Measurements from ENCODE around the gene SLC4A1.

The SLC4A1 gene

GRCh38 chr17:44283344-44284023, 15.5 kb upstream of the SLC4A1 start:
- no peak for DNase-seq

DNA sequence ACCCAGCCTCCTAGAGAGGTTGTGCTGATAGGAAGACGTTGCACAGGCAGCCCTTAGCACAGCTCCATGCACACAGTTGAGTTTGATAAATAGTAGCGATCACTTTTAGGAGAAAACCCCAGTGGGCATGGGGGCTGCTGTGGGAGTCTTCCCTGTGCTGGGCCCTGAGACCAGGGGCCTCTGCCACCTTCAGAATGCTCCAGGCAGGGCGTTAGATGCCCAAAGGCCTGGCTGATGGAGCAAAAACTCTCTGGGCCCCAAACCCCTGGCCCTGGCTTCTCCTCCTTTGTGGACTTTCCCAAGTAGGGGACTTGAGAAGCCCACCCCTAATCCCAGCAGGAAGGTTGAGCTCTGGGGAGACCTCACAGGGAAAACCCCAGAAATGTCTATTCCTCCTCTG, 14.3 kb upstream of the SLC4A1 start:
- DNase-seq, result no peak

- DNase-seq, result no peak
Observed at GRCh38 chr17:44281570-44281969, 13.6 kb upstream of the SLC4A1 start.

- no peak for DNase-seq
Observed at GRCh38 chr17:44280392-44280937, 12.5 kb upstream of the SLC4A1 start.

DNA sequence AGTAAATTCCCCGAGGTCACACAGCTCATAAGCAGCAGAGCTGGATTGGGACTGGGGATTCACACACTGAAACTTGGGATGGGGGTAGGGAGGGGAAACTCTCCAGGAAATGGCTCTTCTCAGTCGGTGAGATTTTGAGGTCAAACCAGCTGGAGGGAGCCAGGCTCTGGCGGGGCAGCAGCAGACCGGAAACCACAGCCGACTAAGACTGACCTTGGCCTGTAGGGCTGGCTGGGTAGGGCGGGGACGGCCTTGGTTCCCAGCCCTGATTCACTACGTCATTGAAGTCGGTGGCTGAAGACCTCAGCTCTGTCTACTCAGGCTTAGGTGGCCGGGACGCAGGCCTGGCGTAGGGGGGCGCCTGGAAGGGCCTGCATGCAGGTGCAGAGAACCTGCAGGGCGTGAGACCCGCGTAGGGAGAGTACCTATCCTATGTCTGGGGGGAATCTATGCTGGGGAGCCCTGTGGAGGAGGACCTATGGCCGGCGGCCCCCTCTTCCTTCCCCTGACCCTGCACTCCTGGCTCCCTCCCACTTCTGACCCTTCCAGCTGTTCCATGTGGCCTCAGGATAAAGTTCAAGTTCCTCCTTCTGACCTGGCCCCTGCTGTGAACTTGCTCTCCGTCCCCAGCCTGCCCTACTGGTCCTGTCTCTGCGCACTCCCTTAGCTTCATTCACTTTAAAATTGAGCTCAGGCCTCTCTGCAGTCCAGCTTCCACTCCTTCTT, 11.9 kb upstream of the SLC4A1 start:
- DNase-seq, result peak; percentile 42

- no peak for DNase-seq
Observed at GRCh38 chr17:44279346-44279665, 11.4 kb upstream of the SLC4A1 start.

- DNase-seq, result no peak
Observed at GRCh38 chr17:44277976-44278375, 10.0 kb upstream of the SLC4A1 start.

- DNase-seq, result no peak
Observed at GRCh38 chr17:44273607-44274006, 5.7 kb upstream of the SLC4A1 start.

GRCh38 chr17:44272954-44273353, 5.0 kb upstream of the SLC4A1 start:
- DNase-seq, result no peak

GRCh38 chr17:44272321-44272951, 4.5 kb upstream of the SLC4A1 start:
- no peak for DNase-seq

DNA sequence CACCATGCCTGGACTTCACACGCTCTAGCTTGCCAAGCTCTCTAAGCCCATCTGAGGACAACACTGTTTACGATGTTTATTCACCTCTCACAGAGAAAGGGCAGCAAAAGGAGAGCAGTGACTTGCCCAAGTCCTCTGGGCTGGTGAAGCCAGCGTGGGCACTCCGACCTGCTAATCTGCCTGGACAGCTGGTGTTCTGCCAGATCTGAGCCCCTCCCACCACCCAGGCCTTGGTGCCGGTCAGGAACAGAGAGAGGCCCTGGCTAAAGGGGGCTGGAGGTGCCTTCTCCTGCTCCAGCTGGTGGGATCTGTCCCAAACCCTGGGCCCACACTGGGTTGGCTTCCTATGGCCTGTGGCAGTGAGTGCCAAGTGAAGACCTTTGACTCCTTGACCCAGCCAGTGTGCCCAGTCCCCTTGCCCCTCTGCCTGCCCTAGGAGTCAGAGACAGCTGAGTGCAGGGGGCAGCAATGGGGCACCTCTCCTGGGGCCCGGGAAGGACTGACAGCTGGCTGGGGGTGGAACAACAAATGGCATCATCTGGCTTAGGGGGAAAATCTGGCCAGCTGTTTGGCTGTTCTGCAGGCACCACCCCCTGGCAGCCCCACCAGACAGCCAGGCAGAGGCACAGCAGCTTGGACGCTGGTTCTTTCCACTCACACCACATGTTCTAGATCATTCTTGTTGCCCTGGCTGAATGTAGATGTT, 1.8 kb upstream of the SLC4A1 start:
- no peak for DNase-seq

DNA sequence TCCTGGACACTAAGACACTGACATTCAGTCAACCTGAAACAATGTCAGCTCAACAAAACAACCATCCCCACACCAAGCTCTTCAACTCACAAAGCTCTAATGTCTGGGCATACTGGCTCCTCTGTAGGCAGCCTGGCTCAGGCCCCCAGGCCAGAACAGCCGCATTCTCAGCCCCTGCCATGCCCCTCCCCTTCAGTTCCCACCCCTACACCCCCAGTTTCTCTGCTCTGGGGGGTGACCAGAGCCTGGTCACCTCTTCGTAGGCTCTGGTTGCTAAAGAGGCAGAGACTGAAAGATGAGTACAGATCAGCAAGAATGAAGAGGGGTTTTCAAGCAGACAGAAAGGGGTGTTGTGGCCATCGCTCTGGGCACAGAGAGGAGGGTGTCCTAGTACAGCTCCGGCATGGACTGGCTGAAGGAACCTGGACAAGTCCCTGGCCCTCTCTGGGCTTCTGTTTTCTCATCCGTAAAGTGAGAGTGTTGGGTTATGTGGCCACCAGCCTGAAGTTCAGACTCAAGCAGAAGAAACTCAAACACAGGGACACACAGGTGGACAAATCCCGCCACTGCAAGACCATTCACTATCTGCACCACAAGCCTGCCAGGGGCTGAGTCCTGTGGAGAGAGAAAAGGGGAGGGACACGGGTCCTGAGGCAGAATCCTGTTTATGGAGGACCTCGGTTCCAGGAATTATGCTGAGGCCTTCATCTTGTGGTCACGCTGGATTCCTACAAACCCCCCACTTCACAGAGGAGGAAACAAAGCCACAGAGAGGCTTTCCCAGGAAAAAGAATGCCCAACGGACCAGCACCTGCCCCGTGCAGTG, 987 bp upstream of the SLC4A1 start:
- no peak for DNase-seq

DNA sequence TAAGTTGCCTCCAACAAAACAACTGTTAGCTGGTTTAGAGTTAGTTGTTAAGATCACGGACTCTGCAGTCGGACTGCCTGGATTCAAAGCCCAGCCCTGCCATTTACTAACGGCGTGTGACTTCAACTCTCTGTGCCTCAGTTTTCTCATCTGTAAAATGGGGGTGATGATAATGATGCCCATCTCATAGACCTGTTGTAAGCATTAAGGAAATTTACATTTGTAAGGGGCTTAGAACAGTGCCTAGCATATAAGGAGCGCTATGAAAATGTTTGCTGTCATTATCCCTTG, 825 bp downstream of the SLC4A1 start:
- no peak for DNase-seq

GRCh38 chr17:44266402-44267164, 1.4 kb downstream of the SLC4A1 start:
- DNase-seq, result no peak

DNA sequence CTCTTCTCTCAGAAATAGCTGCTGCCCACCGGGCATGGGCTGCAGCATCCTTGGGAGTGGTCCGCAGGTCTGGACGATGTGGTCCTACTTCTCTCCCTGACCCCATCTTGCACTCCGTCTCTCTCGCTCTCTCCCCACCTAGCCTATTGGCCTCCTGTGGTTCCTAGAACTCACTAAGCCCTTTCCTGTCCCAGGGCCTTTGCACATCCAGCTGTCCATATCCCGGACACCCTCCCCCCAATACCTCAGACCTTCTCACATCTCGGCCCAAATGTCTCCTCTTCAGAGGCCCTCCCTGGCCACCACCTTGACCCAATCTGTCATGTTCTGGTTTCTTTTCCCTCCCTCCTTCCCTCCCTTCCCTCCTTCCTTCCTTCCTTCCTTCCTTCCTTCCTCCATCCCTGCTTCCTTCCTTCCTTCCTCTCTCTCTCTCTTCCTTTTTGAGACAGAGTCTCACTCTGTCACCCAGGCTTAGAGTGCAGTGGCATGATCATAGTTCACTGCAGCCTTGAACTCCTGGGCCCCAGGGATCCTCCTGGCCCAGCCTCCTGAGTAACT, 4.5 kb downstream of the SLC4A1 start:
- DNase-seq, result no peak

GRCh38 chr17:44262654-44263225, 5.2 kb downstream of the SLC4A1 start:
- DNase-seq, result no peak

DNA sequence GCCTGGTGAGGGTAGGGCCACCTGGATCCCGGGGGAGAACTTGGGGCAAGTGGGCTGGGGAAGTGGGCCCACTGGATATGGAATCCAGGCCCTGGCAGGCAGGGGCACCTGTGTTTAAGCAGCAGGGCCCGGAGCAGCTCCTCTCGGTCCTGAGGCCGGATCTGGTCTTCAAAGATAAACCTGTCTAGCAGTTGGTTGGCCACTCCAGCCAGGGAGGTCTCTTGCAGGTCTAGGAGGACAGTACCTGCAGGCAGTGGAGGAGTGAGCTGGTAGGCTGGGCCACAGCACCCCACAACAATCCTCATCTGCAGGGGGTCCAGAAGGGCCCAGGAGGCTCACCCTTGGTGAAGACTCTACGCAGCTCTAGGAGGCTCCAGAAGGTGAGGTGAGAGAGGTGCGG, 7.6 kb downstream of the SLC4A1 start:
- no peak for DNase-seq

GRCh38 chr17:44258811-44259351, 9.1 kb downstream of the SLC4A1 start:
- no peak for DNase-seq

- no peak for DNase-seq
Observed at GRCh38 chr17:44257815-44258760, 9.8 kb downstream of the SLC4A1 start.

DNA sequence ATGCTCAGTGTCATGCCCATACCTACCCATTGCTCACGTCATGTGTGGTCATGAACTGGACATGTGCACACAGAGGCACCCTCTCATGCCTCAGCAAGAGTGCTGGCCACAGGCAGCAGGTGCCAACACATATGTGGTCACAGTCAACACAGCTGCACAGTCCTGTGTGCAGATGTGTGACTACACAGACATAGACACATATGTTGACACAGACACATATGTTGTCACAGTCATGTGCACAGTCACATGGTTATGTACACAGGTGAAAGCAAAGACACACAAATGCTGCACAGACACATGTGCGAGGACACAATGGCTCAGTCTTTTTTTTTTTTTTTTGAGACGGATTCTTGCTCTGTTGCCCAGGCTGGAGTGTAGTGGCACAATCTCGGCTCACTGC, 11.3 kb downstream of the SLC4A1 start:
- DNase-seq, result no peak

Measured in midbrain (tissue), 1 donor.